ENCODE data around the gene LRMDA. TPM values are rescaled to one million over a fixed set of nuclear protein-coding genes. Genes with fewer than 3 reads are reported as not detected.

Gene LRMDA
- total and polyA plus RNA-seq, 10 of the 15 experiments (the other 5 are each of a cell fraction or from before 2014, with no cell fraction given) = 0.07 to 0.54 (median 0.29) TPM; not detected in 4

DNA sequence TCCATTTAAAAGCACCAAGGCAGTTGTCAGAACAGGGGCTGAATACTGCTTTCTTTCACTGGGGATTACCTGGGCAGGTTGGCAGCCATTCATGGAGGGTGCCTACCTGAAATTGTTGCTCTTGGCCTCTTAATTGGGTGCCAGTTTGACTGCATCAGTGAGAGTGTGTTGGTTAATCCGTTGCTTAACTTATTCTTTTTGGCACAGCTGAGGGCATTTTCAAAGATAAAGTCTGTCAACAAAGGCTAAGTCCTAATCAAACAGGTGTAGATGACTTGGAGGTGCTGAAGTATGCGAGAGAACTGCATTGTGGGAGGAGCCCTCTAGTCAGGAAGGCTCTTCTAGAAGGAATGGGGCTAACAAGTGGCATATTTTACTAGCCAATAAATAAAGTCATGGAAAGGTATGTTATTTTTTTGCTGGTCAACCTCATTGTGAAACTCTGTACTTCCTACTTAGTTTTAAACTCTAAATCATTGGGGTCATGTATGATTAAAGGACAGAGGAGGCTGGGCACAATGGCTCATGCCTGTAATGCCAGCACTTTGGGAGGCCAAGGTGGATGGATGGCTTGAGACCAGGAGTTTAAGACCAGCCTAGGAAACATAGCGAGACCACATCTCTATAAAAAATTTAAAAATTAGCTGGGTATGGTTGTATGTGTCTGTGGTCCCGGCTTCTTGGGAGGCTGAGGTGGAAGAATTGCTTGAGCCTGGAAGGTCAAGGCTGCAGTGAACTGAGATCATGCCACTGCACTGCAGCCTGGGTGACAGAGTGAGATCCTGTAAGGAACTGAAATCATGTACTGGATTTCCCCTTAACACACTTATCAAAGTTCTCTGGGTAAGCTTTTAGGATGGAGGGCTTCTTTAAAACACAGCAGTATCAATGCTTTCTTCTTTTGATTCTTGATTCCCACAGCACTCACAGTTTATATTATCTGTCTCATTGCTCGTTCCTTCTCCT is 134.1 kb downstream of the LRMDA start:
- RAD21 ChIA-PET (ENCODE audit: unreplicated experiment) = interaction anchor here (0.6 to 1.3 kb wide), 2 partner anchors 46 to 217 kb away, joined by 3 to 6 read pairs; no protein-coding TSS in a partner anchor
- peak; percentile 44 for FAIRE-seq
- no peak for TF ChIP-seq CBFB (IDR thresholded peaks at IDR 0.05; ENCODE audit: low read depth)
- 0 out of 2 replicates have a peak, but pooled peaks have one; percentile 22 for TF ChIP-seq ATF7 (IDR thresholded peaks at IDR 0.05; ENCODE audit: low read depth)
- TF ChIP-seq, protein P1, sequence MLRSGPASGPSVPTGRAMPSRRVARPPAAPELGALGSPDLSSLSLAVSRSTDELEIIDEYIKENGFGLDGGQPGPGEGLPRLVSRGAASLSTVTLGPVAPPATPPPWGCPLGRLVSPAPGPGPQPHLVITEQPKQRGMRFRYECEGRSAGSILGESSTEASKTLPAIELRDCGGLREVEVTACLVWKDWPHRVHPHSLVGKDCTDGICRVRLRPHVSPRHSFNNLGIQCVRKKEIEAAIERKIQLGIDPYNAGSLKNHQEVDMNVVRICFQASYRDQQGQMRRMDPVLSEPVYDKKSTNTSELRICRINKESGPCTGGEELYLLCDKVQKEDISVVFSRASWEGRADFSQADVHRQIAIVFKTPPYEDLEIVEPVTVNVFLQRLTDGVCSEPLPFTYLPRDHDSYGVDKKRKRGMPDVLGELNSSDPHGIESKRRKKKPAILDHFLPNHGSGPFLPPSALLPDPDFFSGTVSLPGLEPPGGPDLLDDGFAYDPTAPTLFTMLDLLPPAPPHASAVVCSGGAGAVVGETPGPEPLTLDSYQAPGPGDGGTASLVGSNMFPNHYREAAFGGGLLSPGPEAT (IDR thresholded peaks at IDR 0.05; ENCODE audit: low read depth) = peak; percentile 85
- 0 out of 2 replicates have a peak, but pooled peaks have one; percentile 18 for TF ChIP-seq NR2C1 (IDR thresholded peaks at IDR 0.05)
- 0 out of 2 replicates have a peak, but pooled peaks have one; percentile 18 for TF ChIP-seq NBN (IDR thresholded peaks at IDR 0.05)
- TF ChIP-seq, protein P2, sequence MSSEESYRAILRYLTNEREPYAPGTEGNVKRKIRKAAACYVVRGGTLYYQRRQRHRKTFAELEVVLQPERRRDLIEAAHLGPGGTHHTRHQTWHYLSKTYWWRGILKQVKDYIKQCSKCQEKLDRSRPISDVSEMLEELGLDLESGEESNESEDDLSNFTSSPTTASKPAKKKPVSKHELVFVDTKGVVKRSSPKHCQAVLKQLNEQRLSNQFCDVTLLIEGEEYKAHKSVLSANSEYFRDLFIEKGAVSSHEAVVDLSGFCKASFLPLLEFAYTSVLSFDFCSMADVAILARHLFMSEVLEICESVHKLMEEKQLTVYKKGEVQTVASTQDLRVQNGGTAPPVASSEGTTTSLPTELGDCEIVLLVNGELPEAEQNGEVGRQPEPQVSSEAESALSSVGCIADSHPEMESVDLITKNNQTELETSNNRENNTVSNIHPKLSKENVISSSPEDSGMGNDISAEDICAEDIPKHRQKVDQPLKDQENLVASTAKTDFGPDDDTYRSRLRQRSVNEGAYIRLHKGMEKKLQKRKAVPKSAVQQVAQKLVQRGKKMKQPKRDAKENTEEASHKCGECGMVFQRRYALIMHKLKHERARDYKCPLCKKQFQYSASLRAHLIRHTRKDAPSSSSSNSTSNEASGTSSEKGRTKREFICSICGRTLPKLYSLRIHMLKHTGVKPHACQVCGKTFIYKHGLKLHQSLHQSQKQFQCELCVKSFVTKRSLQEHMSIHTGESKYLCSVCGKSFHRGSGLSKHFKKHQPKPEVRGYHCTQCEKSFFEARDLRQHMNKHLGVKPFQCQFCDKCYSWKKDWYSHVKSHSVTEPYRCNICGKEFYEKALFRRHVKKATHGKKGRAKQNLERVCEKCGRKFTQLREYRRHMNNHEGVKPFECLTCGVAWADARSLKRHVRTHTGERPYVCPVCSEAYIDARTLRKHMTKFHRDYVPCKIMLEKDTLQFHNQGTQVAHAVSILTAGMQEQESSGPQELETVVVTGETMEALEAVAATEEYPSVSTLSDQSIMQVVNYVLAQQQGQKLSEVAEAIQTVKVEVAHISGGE (CRISPR knock-in tag; IDR thresholded peaks at IDR 0.05) = no peak
- TF ChIP-seq DPF2 (IDR thresholded peaks at IDR 0.05) = 0 out of 2 replicates have a peak, but pooled peaks have one; percentile 66
- TF ChIP-seq, protein P3, sequence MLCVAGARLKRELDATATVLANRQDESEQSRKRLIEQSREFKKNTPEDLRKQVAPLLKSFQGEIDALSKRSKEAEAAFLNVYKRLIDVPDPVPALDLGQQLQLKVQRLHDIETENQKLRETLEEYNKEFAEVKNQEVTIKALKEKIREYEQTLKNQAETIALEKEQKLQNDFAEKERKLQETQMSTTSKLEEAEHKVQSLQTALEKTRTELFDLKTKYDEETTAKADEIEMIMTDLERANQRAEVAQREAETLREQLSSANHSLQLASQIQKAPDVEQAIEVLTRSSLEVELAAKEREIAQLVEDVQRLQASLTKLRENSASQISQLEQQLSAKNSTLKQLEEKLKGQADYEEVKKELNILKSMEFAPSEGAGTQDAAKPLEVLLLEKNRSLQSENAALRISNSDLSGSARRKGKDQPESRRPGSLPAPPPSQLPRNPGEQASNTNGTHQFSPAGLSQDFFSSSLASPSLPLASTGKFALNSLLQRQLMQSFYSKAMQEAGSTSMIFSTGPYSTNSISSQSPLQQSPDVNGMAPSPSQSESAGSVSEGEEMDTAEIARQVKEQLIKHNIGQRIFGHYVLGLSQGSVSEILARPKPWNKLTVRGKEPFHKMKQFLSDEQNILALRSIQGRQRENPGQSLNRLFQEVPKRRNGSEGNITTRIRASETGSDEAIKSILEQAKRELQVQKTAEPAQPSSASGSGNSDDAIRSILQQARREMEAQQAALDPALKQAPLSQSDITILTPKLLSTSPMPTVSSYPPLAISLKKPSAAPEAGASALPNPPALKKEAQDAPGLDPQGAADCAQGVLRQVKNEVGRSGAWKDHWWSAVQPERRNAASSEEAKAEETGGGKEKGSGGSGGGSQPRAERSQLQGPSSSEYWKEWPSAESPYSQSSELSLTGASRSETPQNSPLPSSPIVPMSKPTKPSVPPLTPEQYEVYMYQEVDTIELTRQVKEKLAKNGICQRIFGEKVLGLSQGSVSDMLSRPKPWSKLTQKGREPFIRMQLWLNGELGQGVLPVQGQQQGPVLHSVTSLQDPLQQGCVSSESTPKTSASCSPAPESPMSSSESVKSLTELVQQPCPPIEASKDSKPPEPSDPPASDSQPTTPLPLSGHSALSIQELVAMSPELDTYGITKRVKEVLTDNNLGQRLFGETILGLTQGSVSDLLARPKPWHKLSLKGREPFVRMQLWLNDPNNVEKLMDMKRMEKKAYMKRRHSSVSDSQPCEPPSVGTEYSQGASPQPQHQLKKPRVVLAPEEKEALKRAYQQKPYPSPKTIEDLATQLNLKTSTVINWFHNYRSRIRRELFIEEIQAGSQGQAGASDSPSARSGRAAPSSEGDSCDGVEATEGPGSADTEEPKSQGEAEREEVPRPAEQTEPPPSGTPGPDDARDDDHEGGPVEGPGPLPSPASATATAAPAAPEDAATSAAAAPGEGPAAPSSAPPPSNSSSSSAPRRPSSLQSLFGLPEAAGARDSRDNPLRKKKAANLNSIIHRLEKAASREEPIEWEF (IDR thresholded peaks at IDR 0.05; ENCODE audit: insufficient replicate concordance, low read depth, low read length) = no peak
- TF ChIP-seq MTA2 (IDR thresholded peaks at IDR 0.05; ENCODE audit: low read depth) = peak; percentile 53; the same call in 1 of the 2 replicates
- 0 out of 2 replicates have a peak, but pooled peaks have one; percentile 45 for TF ChIP-seq ZNF24 (IDR thresholded peaks at IDR 0.05)
- peak; percentile 75 for TF ChIP-seq NR2F1 (conservative IDR thresholded peaks at IDR 0.05)
- peak; percentile 93 for TF ChIP-seq SPI1 (IDR thresholded peaks at IDR 0.05; ENCODE audit: borderline replicate concordance, insufficient read depth, low read depth, low read length)

More for the DNA sequence above, 134.1 kb downstream of the LRMDA start:
- ChIA-PET POLR2A (no interaction called here), CTCF (interaction anchor here (1.1 to 1.4 kb wide), 2 partner anchors 29 to 45 kb away, joined by 3 to 5 read pairs; no protein-coding TSS in a partner anchor), SMC1A (ENCODE audit: uncharacterized antibody, unreplicated experiment) (interaction anchor here (0.5 to 1.4 kb wide), 3 partner anchors 37 to 914 kb away, joined by 3 to 5 read pairs (median 3); partner anchors contain the start of gene ZNF503)
- in situ Hi-C loops (cut with MboI) (no loop called here), intact Hi-C loops (cut with micrococcal nuclease; ENCODE audit: unreplicated experiment) (no loop called here)
- Histone ChIP-seq H3K4me3 (no peak overlapping the region), H3K4me2 (ENCODE audit: control insufficient read depth, insufficient read depth) (no peak overlapping the region), H3K36me3 (ENCODE audit: control insufficient read depth in 2 of 2, insufficient read depth in 2 of 2, low read length in 1 of 2) (no peaks in the 10 kb centered on the region), H3K79me2 (ENCODE audit: control insufficient read depth, insufficient read depth, low read length) (no peaks in the 10 kb centered on the region), H2AFZ (ENCODE audit: control insufficient read depth, low read depth, low read length) (no peak overlapping the region), H3K9ac (ENCODE audit: control insufficient read depth, insufficient read depth, low read length) (no peak overlapping the region), H3K27ac (ENCODE audit: control insufficient read depth, insufficient read depth) (no peak overlapping the region), H3K9me3 (replicated peaks; ENCODE audit: control insufficient read depth, insufficient read depth, low read length) (no peaks in the 10 kb centered on the region; the same call in 2 of the 3 replicates), H4K20me1 (ENCODE audit: control insufficient read depth, insufficient read depth) (no peaks in the 10 kb centered on the region), H3K27me3 (replicated peaks in 1 of 2; ENCODE audit: control insufficient read depth in 2 of 2, insufficient read depth in 2 of 2, low read length in 1 of 2) (no peaks in the 10 kb centered on the region), H3K4me1 (ENCODE audit: control insufficient read depth, insufficient read depth, low read length) (no peaks in the 10 kb centered on the region)
- peak; percentile 32 for DNase-seq (ENCODE audit: low read depth, low spot score)
- BruUV-seq (replicated peaks) = no TSS peak
- ATAC-seq = peak; percentile 97
- 11% methylated on average over 5 of the region's 5 CpGs for WGBS (ENCODE audit: insufficient coverage, insufficient replicate concordance, low lambda C conversion rate, missing lambda C conversion rate)

Data from GM12878 (cell line).